ENCODE data around the gene CLECL1. TPM values are rescaled to one million over a fixed set of nuclear protein-coding genes. Genes with fewer than 3 reads are reported as not detected.

Gene CLECL1
- total and polyA plus RNA-seq, 9 of the 15 experiments (the other 6 are each of a cell fraction or from before 2014, with no cell fraction given) = 0.13 to 0.25 TPM; not detected in 7

GRCh38 chr12:9721394-9722092 lies 11.4 kb downstream of the CLECL1 start (continued):
- TF ChIP-seq ARID3B (CRISPR knock-in tag; IDR thresholded peaks at IDR 0.05; ENCODE audit: borderline replicate concordance) = no peak
- TF ChIP-seq TRIM24 (IDR thresholded peaks at IDR 0.05) = peak in 1 of 2 experiments; percentile 24; a peak in 1 of 4 replicates
- TF ChIP-seq KLF16 (IDR thresholded peaks at IDR 0.05) = no peak
- no peak for TF ChIP-seq DDX20 (tag; IDR thresholded peaks at IDR 0.05; ENCODE audit: low read depth)
- TF ChIP-seq ATF2 (CRISPR knock-in tag; IDR thresholded peaks at IDR 0.05) = no peak
- TF ChIP-seq, protein P1, sequence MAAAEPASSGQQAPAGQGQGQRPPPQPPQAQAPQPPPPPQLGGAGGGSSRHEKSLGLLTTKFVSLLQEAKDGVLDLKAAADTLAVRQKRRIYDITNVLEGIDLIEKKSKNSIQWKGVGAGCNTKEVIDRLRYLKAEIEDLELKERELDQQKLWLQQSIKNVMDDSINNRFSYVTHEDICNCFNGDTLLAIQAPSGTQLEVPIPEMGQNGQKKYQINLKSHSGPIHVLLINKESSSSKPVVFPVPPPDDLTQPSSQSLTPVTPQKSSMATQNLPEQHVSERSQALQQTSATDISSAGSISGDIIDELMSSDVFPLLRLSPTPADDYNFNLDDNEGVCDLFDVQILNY (CRISPR knock-in tag; IDR thresholded peaks at IDR 0.05) = no peak
- peak; percentile 42; the same call in 1 of the 2 replicates for TF ChIP-seq SMARCE1 (IDR thresholded peaks at IDR 0.05)
- no peak for TF ChIP-seq ZNF57 (CRISPR knock-in tag; IDR thresholded peaks at IDR 0.05)
- no peak for TF ChIP-seq PHTF2 (CRISPR knock-in tag; IDR thresholded peaks at IDR 0.05)
- TF ChIP-seq NR0B1 (IDR thresholded peaks at IDR 0.05; ENCODE audit: partially characterized antibody) = no peak
- 0 out of 4 replicates have a peak, but pooled peaks of 1 of the 2 experiments have one; percentile 15 for TF ChIP-seq KDM1A (IDR thresholded peaks at IDR 0.05)
- TF ChIP-seq, protein P2, sequence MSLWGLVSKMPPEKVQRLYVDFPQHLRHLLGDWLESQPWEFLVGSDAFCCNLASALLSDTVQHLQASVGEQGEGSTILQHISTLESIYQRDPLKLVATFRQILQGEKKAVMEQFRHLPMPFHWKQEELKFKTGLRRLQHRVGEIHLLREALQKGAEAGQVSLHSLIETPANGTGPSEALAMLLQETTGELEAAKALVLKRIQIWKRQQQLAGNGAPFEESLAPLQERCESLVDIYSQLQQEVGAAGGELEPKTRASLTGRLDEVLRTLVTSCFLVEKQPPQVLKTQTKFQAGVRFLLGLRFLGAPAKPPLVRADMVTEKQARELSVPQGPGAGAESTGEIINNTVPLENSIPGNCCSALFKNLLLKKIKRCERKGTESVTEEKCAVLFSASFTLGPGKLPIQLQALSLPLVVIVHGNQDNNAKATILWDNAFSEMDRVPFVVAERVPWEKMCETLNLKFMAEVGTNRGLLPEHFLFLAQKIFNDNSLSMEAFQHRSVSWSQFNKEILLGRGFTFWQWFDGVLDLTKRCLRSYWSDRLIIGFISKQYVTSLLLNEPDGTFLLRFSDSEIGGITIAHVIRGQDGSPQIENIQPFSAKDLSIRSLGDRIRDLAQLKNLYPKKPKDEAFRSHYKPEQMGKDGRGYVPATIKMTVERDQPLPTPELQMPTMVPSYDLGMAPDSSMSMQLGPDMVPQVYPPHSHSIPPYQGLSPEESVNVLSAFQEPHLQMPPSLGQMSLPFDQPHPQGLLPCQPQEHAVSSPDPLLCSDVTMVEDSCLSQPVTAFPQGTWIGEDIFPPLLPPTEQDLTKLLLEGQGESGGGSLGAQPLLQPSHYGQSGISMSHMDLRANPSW (CRISPR knock-in tag; IDR thresholded peaks at IDR 0.05) = no peak
- TF ChIP-seq ZFP1 (CRISPR knock-in tag; IDR thresholded peaks at IDR 0.05) = no peak
- TF ChIP-seq CHD4 (IDR thresholded peaks at IDR 0.05; ENCODE audit: insufficient read depth, insufficient replicate concordance, low read depth, low read length, poor library complexity, severe bottlenecking) = no peak
- no peak for TF ChIP-seq TAF9B (IDR thresholded peaks at IDR 0.05; ENCODE audit: partially characterized antibody)
- TF ChIP-seq MCM3 (IDR thresholded peaks at IDR 0.05) = no peak
- no peak for TF ChIP-seq MBD1 (CRISPR knock-in tag; IDR thresholded peaks at IDR 0.05)
- TF ChIP-seq CEBPB (tag; IDR thresholded peaks at IDR 0.05) = peak; percentile 97
